NCI-H187 (cell line): Measurements from ENCODE around the gene ACYP1.
A peak's percentile ranks its signal among the peaks of the same experiment; 100 is the strongest.
"Not testable (repeated sequence)": the region's sequence is repeated elsewhere in the genome, so short reads cannot be mapped to it uniquely, and the experiment has no call there.

Experiments used
- DNase-seq, 2 experiments: peaks; one replicate each; lab custom pipeline; 2025; lab: John Stamatoyannopoulos, UW

Gene ACYP1

DNA sequence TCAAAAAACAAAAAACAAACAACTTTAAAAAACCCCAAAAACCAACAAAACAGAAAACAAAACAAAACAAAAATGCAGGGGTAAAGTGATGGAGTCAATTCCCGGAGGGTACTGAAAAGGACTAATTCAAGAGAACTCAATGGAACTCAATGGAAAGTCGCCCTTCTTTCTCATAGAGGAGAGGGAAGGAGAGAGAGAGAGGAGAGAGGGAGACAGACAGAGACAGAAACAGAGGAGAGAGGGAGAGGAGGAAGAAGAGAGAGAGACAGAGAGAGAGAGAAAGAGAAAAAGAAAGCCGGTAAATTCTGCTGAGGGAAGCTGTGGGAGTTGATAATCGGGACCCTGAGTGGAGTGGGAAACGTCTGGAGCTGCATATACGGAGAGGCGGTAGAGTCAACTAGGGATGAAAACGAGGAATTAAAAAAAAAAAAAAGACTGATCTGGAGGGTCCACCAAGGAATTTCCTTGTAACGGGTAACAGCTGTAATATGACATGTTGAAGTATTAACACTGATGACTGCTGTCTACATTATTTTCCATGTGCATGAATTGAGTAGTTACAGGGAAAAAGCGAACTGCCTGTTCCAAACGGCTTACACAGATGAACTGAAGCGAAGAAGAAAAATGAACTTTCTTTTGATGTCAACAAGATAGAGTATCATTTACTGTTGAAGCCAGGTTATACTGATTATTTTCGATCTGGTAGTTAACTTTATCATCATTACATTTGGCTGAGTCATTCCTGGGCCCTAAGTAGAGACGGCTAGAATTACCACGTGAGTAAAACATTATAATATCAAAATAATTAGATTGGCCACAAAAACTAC, 4.7 kb upstream of the ACYP1 start:
- DNase-seq, result peak in 1 of 2 experiments; percentile 55

DNA sequence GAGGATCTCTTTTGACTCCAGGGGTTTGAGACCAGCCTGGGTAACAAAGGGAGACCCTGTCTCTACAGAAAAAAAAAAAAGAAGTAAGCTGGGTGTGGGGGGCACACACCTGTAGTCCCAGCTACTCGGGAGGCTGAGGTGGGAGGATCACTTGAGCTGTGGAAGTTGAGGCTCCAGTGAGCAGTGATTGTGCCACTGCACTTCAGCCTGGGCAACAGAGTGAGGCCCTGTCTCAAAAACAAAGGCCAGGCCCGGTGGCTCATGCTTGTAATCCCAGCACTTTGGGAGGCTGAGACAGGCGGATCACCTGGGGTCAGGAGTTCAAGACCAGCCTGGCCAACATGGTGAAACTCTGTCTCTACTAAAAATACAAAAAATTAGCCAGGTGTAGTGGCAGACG, 3.9 kb upstream of the ACYP1 start:
- DNase-seq, result not testable (repeated sequence)

DNA sequence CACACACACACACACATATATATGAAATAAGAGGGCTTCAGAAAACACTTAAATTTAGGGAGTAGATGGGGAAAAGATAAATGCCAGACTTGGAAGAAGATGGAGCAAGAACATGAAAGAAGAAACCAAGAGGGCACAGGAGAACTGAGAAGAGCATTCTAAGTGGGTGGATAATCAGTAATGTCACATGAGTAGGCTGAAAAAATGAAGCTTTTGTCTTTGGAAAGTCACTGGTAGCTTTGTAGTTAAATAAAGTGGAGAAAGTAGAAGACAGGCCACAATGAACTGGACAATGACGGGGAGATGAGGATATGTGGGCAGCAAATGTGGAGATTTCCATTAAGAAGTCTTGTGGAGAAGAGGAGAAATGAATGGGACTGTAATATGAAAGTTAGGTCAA, 3.4 kb upstream of the ACYP1 start:
- DNase-seq, result no peak

DNA sequence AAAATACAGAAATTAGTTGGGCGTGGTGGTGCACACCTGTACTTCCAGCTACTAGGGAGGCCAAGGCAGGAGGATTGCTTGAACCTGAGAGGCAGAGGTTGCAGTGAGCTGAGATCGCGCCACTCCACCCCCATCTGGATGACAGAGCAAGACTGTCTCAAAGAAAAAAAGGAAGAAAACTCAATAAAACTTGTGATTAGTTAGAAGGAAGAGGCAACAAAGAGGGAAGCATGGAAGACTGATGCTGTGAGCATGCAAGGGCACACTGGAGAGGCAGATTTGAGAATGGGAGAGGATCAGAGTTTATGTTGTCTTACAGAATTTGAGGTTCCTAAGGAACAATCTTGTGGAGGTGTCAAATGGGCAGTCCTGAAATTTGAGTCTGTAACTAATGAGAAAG, 2.9 kb upstream of the ACYP1 start:
- DNase-seq, result no peak

DNA sequence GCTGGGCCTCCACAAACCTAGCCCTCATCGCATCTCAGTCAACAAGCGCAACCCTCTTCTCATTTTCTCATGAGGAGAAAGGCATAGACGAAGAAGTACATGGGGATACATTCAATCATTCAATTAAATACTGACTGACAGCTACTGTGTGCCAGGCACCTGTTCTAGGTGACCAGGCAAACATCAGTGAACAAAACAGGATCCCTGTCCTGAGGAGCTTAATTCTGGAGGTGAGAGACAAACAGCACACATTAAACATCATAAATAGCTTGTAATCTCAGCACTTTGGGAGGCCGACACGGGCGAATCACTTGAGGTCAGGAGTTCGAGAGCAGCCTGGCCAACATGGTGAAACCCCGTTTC, 362 bp upstream of the ACYP1 start:
- no peak for DNase-seq

DNA sequence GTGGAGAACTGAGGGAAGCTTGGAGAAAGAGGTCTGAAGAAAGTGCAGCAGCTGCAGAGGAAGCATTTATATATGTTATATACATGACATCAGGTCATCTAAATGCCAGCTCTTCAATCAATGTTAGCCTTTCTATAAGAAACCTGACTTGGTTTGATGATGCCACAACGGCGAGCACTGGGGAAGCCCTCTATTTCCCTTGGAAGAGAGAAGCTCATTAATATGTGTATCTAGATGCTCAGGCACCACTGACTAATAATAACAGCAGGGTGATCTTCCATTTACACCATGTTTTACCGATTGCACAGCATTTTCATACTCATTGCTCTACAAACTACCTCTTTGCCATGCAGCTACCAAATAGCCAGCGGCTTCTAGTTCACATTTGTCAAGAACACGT, 811 bp downstream of the ACYP1 start:
- DNase-seq, result no peak

DNA sequence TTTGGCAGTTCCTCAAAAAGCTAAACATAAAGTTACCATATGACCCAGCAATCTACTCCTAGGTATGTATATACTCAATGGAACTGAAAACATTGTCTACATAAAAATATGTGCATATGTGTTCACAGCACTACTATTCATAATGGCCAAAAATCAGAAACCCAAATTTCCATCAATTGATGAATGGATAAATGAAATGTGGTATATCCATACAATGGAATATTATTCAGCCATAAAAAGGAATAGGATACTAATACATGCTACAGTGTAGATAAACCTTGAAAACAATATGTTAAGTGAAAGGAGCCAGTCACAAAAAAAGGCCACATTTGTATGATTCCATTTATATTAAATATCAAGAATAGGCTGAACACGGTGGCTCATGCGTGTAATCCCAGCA, 3.4 kb downstream of the ACYP1 start:
- DNase-seq, result no peak

DNA sequence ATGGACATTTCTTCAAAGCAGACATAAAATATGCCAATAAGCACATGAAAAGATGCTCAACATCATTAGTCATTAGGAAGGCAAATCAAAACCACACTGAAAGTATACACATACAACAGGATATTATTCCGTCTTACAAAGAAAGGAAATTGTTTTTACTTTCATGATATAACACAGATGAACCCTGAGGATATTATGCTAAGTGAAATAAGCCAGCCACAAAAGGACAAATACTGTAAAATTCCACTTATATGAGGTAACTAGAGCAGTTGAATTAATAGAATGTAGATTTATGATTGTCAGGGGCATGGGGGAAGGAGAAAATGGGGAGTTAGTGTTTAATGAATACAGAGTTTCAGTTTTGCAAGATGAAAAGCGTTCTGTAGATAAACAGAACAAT, 4.2 kb downstream of the ACYP1 start:
- no peak for DNase-seq

DNA sequence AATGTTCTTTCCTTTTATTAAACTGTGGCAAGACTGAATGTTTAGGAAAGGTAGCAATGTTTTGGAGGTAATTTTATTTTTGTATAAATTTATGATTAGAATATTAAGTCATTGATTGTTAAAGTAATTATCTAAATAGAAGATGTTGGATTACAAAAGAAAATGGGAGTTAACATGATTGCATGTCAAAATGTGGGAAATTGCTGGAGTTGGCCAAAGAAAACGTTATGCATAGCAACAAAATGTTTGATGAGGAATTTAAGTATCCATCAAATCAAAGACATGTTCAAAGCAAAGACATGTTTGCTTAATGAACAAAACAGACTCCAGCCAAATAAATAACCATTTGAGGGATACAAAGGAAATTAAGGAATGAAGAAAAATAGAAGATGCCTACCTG, 9.4 kb downstream of the ACYP1 start:
- DNase-seq, result no peak

DNA sequence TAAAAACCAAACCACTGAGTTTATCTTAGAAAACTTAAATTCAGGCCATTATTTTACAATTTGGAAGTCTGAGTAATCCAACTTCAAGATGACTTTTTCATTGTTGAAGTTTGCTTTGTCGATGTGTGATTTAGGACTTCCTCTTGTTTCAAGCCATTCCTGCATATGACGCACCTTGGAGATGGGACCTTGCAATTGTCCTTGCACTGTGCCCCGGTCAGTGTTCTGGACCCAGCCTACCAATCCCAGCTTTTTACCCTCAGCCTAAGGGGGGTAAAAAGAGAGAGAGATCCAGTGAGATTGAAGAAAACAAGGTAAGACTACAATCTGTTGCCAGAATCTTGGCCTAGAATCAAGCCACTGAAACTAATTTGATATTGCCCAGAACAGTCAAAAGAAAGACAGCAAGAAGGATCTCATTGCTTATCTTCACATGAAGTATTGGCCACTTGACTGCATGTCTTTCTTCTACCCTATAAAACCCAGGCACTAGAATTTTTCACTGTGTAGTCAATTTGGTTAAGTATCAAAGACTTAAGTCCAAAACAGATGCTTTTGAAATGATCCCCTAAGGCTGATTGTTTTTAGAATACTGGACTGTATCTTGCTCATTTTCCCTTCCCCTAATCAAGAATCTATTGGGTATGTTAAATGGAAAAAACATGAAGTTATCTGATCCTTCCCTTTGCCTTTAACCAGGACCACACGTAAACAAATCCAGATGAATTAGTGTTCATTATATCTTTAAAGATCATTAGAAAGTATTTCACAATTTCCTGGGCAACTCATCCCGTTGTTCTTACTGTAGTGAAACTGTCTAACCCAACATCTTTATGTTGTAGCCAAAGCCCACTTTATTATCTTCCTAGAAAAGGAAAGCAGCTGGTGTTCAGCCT, 10.2 kb downstream of the ACYP1 start:
- DNase-seq, result no peak

DNA sequence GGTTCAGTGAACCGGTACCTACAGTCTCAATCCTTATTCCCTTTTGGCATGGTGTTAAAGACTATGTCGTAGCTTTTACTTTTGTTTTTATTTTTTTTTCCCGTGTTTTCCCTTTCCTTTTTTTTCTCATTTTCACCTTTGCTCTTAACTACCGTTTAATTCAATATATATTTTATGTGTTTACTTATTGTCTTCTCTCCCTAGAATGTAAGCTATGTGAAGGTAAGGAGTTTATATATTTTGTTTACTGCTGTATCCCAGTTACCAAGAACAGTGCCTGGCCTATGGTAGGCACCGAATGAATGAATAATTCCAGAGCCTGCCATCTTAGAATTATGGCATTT, 12.3 kb downstream of the ACYP1 start:
- no peak for DNase-seq

DNA sequence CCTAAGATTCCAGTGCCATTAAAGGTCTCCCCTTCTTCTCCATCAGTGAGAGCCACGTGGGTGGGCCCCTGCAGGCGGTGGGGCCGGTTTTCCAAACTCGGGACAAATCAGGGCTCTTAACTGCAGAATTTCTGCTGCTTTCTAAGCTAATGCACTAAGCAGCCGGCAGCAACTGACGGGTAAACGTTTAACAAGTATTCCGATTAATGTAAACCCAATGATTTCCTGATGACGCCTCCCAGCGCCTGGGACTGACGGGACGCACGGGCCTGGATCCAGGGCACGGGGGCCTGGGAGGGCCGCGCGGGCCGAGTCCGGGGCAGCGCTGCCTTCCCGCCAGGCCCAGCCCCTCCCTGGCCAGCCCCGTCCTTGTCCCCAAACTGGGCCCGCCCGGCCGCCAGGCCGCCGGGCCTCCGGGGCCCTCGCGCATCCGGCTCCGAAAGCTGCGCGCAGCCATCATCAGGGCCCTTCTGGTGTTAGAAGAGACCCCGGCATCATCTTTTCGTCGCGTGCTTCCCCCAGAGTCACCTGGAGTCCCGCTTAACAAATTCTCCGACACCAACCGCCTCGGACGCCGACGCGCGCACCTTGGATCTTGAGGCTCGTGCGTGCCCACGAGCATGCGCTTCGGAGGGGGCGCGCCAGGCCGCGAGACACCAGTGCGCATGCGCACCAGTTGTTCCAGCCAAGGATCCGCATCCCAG, 12.8 kb downstream of the ACYP1 start, which contains the start of gene MLH3:
MLH3 (minus strand) TSS at position 616 of the 704 bp plus-strand sequence. CDS start 1,812 bp downstream, outside the sequence.
- DNase-seq, result peak; percentile 89

DNA sequence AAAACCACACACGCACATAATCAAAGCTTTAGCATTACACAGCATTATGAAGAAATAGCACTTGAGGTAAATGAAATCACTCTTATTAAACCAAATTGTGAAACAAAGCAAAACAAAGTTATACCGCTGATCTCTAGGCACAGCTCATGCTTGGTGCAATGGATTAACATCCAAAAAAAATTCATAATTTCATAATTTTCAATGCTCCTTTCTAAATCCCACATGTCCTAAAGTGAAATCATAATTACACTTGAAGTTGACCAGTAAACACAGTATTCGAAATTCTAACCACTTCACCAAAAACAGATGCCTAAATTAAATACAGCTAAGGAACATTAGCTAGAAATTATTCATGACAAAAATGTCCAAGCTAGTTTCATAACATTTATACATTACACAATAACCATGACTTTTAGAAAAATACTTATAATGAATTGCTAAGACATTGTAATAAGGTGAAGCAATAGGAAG, 14.1 kb downstream of the ACYP1 start:
- no peak for DNase-seq

DNA sequence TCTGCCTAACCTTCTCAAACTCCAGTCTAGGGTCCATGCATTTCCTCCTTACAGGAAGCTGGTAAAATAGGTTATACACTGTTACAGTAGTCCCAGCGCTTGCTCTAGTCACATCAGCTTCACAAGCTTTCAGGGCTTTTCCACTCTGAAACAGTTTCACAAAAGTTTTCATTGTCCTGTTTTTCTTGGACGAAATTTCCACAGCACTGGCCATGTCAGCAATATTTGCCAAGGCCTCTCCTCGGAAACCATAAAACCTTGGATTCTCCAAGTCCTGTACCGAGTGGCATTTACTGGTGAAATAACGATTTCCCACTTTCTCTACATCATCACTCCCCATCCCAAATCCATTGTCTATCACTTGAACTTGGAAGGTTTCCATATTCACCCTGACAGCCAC, 14.7 kb downstream of the ACYP1 start:
- no peak for DNase-seq

DNA sequence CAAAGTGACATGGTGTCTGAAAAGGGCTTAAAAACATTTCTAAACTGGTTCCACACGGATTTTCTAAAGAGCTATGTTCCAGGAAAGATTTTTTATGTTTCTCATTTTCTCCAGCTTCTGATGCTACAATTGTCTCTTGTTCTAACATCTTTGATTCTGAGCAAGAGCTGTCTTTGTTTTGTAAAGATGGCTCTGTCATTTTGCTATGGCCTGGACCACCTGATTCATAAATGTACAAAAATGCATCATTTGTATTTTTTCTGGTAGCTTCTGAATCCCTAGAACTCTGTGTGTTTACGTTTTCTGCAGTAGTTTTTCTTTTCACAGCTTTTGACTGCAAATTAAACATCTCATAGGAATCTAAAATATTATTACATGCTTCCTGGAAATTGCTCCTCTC, 15.7 kb downstream of the ACYP1 start:
- DNase-seq, result no peak

DNA sequence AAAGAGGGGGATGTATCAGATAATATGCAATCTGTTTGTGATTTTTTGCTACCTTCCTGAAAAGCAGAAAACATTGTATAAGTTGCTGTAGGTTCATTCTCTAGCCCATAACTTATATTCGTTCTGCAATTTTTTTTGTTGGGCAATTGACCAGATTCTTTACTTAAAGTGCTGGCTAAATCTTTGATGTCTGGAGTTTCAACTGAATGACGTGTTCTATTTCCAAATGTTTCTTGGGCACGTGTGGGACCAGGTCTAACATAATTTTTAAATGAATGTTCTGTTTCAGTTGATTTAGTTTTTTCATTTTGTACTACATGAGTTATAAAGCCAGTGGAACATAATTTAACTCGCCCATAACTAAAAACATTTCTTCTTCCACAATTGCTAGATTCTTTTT, 16.3 kb downstream of the ACYP1 start:
- no peak for DNase-seq

DNA sequence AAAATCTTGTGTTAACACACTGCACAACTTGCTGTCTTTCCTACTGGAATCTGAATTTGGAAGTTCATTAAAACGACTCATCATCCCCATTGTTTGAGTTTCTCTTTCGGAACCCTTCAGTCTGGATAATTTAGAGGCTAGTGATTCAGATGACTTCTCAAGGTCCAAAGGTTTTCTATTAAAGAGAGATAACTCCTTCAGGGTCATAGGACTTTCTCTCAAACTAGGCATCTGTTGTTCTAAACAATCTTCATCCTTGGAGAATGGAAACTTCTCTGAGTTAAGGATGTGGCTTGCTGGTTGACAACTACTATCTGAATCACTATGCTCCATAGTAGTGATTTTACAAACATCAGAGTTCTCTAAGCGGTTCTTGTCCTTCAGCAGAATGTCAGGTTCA, 16.9 kb downstream of the ACYP1 start:
- no peak for DNase-seq

DNA sequence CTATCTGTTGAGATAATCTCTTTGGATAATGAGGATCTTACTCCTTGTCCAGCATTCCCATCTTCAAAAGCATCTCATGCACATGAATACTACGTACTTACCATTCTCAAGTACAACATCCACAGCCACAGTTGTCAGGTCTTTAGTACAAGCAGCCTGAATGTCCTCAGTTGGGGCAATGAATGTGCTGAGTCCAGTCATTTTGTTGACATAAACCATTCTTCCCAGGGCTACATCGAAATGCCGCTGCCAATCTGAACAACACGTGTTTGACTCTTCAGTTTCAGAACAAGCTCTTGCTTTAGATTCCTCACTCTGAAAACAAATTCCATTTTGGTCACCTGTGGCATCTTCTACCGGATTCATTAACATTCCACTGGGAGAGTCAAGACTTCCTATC, 17.5 kb downstream of the ACYP1 start:
- DNase-seq, result no peak

DNA sequence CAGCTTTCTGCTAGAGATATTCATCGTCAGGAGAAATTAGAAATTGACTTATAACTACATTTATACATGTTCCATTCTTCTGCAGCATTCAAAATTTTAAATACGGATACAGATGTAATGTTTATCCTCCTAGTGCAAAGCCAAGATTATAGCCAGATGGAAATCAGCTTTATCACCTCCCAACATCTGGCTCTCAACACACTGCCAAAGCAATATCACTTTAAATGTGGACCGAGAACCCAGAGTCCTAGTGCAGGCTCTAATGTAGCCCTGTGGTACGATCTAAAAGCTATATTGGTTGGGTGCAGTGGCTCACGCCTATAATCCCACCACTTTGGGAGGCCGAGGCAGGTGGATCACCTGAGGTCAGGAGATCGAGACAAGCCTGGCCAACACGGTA, 19.1 kb downstream of the ACYP1 start:
- DNase-seq, result no peak

DNA sequence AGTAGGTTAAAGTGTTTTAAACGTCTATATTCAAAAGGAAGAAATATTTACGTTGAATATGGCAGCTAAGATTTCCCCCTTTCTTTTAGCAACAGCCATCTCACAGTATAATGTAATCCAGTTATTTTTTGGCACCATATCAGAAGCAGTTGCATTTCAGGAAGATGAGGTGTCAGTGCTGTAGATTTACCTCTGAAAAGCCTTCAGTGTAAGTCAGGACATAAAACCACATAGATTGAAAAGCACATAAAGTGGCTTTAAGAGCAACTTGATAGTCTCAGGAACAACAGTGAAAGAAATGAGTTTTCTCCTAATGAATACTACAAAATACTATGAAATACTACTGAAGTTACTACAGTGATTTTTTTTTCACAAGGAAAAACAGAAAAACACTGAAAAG, 19.5 kb downstream of the ACYP1 start:
- DNase-seq, result no peak

DNA sequence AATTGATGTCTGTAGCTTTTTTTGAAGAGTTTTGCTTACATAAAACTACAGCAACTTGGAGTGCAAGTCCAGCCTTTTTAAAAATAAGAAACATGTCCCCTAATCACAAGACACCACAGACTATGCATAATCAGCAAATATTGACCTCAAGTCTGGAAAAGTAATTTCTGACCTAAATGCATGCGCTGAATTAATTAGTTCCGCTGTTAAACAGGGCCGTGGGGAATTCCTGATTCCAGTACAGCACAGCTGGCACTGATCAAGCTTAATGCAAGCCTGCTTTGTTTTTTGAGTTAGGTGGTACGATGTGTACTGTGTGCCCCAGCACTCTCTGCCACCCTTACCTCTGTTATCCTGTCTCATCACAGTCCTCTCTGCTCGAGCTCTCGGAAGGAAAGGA, 21.8 kb downstream of the ACYP1 start:
- DNase-seq, result no peak

DNA sequence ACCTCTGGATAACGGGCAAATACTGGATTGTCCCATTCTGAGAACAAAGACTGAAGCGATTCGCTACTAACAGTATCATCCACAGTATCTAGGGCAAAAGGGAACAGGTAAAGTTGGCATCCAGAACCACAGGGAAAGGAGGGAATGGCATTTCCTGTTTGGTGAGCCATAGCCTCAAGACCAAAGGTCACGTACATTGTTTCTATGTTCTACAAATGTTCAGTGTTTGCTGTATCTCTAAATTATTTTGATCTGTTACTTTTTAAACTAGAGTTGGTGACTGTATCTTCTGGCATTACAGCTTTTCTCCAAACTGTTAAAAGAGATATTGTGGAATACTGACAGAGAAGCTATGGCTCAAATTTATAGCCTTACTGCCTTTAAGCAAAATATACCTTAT, 22.2 kb downstream of the ACYP1 start:
- DNase-seq, result no peak

DNA sequence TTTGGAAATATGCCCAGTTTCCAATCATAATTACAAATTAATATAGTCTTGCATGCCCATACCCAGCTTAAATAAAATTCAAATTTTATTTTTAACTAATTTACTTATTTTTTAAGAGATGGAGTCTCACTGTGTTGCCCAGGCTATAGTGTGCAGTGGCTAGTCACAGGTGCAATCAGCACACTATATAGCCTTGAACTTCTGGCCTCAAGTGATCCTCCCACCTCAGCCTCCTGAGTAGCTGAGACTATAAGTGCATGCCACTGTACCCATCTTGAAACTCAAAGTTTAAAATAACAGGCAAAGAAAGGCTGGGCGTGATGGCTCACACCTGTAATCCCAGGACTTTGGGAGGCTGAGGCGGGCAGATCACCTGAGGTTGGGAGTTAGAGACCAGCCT, 22.9 kb downstream of the ACYP1 start:
- no peak for DNase-seq
